Effector memory CD4-positive, alpha-beta T cell (primary cell): ENCODE measurements around the gene GFRA4.

Experiments
- DNase-seq, 3 donors: peaks; one replicate each; pipeline ENCODE4 v3.0.0-alpha.2; 2020
- H3K27ac ChIP-seq: 2 replicates; pipeline ENCODE4 v1.7.0; 2013; ENCODE audit warnings: mild to moderate bottlenecking, low read length, moderate library complexity; ENCODE audit not compliant: insufficient read depth, poor library complexity, severe bottlenecking
- H3K27me3 ChIP-seq: replicated peaks from 2 replicates; pipeline ENCODE4 v1.7.0; 2013; ENCODE audit warnings: mild to moderate bottlenecking, low read length; ENCODE audit not compliant: insufficient read depth, control insufficient read depth, poor library complexity, severe bottlenecking
- H3K36me3 ChIP-seq: 2 replicates; pipeline ENCODE4 v1.7.0; 2013; ENCODE audit warnings: mild to moderate bottlenecking, low read length, moderate library complexity; ENCODE audit not compliant: control insufficient read depth, insufficient read depth
- H3K4me1 ChIP-seq: 2 replicates; pipeline ENCODE4 v1.7.0; 2013; ENCODE audit warnings: low read length, mild to moderate bottlenecking; ENCODE audit not compliant: control insufficient read depth, insufficient read depth, poor library complexity, severe bottlenecking
- H3K4me3 ChIP-seq: 2 replicates; pipeline ENCODE4 v1.7.0; 2013; ENCODE audit warnings: low read length, low read depth, mild to moderate bottlenecking; ENCODE audit not compliant: insufficient read depth, poor library complexity, severe bottlenecking
- H3K9me3 ChIP-seq: 2 replicates; pipeline ENCODE4 v1.7.0; 2013; ENCODE audit warnings: mild to moderate bottlenecking, low read length, moderate library complexity; ENCODE audit not compliant: control insufficient read depth

GFRA4 gene

DNA sequence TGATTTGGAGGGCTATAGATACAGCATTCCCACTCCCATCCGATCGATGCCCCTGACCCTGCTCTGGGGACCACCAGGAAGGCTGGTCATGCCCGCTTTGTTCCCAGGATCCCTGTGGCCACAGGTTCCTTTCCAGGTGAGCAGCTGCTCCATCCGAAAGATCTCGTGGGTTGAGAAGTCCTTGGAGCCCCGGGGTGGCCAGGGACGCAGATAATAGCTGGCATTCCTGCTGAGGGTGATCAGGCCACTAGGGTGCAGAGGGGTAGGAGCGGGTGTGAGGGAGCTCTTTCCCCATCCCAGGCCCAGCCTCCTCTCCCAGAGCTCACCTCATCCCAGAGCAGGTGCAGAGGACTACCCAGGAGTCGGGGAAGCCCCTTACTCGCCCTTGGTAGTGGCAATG lies 11.2 kb upstream of the GFRA4 start:
- no peaks in the 10 kb centered on the region for H3K36me3 ChIP-seq
- DNase-seq = no peak
- no peak overlapping the region for H3K27ac ChIP-seq
- no peak overlapping the region for H3K4me3 ChIP-seq
- H3K27me3 ChIP-seq = peaks cover 28% of the 10 kb centered on the region
- H3K4me1 ChIP-seq = peaks cover 10% of the 10 kb centered on the region
- H3K9me3 ChIP-seq = no peaks in the 10 kb centered on the region

GRCh38 chr20:3673221-3674070 lies 10.2 kb upstream of the GFRA4 start:
- no peak overlapping the region for H3K4me3 ChIP-seq
- H3K27ac ChIP-seq = no peak overlapping the region
- no peaks in the 10 kb centered on the region for H3K36me3 ChIP-seq
- H3K9me3 ChIP-seq = no peaks in the 10 kb centered on the region
- peaks cover 28% of the 10 kb centered on the region for H3K27me3 ChIP-seq
- DNase-seq = no peak
- peaks cover 10% of the 10 kb centered on the region for H3K4me1 ChIP-seq

GRCh38 chr20:3672547-3673171 lies 9.5 kb upstream of the GFRA4 start:
- DNase-seq = no peak
- Histone ChIP-seq H3K27me3 (peaks cover 28% of the 10 kb centered on the region), H3K36me3 (no peaks in the 10 kb centered on the region), H3K9me3 (no peaks in the 10 kb centered on the region), H3K27ac (no peak overlapping the region), H3K4me3 (no peak overlapping the region), H3K4me1 (peaks cover 10% of the 10 kb centered on the region)

DNA sequence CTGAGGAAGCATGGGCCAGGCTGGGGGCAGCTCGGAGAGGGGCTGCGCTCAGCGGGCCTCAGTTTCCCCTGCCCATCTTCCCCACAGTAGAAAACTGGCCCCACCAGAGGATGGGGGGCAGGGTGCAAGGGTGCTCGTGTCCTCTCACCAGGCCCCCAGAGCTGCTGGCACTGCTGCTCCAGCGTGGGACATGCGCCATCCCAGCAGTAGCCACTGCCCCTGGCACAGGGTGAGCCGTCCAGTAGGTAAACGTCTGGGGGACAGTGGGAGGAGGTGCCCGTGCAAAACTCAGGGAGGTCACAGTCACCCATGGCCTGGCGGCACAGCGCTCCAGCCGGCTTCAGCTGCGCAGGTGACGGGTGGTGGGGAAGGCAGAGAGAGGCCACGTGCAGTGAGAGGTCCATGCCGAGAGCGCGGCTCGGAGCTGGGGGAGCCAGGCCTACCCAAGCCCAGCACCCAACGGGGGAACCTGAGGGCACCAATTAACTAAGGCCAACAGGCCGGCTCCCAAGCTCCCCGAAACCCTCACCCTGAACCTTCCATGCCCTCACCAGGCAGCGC lies 8.9 kb upstream of the GFRA4 start:
- no peaks in the 10 kb centered on the region for H3K9me3 ChIP-seq
- no peaks in the 10 kb centered on the region for H3K36me3 ChIP-seq
- peaks cover 28% of the 10 kb centered on the region for H3K27me3 ChIP-seq
- no peak for DNase-seq
- H3K4me1 ChIP-seq = peaks cover 10% of the 10 kb centered on the region
- no peak overlapping the region for H3K4me3 ChIP-seq
- H3K27ac ChIP-seq = no peak overlapping the region

DNA sequence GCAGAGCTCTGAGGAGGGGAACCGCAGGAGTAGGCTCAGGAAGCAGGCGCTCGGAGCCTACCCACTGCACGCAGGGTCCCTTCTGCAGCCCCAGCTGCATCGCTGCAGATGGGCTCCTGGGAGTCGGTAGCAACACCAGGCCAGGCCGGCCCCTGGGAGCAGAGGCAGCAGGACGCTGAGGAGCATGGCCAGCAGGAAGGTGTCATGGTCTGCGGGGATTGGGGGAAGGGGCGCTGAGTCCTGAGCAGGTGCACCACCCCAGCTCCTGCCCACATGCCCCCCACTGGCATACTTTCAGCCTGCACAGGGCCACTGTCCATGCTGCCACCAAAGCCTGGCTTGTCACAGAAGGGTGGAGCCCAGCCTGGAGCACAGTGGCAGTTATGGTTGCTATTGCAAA lies 7.7 kb upstream of the GFRA4 start:
- Histone ChIP-seq H3K27me3 (peaks cover 28% of the 10 kb centered on the region), H3K36me3 (no peaks in the 10 kb centered on the region), H3K4me1 (peaks cover 13% of the 10 kb centered on the region), H3K9me3 (no peaks in the 10 kb centered on the region), H3K4me3 (no peak overlapping the region), H3K27ac (no peak overlapping the region)
- no peak for DNase-seq

- Histone ChIP-seq H3K4me3 (no peak overlapping the region), H3K27ac (no peak overlapping the region), H3K4me1 (peaks cover 15% of the 10 kb centered on the region), H3K9me3 (no peaks in the 10 kb centered on the region), H3K36me3 (no peaks in the 10 kb centered on the region), H3K27me3 (peaks cover 24% of the 10 kb centered on the region)
- DNase-seq = no peak
Observed at GRCh38 chr20:3670511-3670910, 7.3 kb upstream of the GFRA4 start.

DNA sequence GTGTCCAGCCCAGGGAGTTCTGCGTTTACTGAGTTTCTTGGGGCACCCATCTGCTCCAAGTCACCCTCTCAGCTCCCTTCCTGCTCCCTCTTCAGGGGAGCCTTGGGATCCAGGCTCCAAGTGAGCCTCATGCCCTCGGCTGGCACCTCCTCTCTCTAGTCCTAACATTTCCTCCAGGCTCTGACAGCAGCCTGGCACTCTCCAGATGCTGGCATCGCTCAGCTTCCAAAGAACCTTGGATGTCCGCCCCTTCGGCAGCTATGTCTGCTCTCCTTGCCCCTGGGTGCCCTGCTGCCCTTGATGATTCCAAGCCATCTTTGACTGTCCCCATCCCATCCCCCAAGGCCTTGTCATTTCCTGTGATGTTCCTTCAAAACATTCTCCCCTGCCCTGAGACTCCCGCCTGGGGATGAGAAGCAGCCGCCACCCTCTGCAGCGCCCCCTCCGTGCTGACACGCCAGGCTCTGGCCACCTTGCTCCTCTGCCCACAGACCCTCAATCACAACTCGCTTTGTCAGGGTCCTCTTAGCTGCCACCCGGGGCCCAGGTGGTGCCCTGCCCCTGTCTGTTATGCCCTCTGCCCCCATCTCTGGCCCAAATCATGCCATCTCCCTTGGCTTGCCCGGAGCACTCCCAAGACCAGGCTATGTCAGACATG lies 6.6 kb upstream of the GFRA4 start:
- Histone ChIP-seq H3K4me3 (no peak overlapping the region), H3K36me3 (no peaks in the 10 kb centered on the region), H3K4me1 (peaks cover 18% of the 10 kb centered on the region), H3K27ac (no peak overlapping the region), H3K27me3 (peaks cover 19% of the 10 kb centered on the region), H3K9me3 (no peaks in the 10 kb centered on the region)
- no peak for DNase-seq

- H3K4me1 ChIP-seq = peaks cover 15% of the 10 kb centered on the region
- H3K9me3 ChIP-seq = no peaks in the 10 kb centered on the region
- H3K36me3 ChIP-seq = no peaks in the 10 kb centered on the region
- no peak overlapping the region for H3K27ac ChIP-seq
- H3K27me3 ChIP-seq = peaks cover 9% of the 10 kb centered on the region
- no peak overlapping the region for H3K4me3 ChIP-seq
- DNase-seq = no peak
Observed at GRCh38 chr20:3667434-3668037, 4.3 kb upstream of the GFRA4 start.

DNA sequence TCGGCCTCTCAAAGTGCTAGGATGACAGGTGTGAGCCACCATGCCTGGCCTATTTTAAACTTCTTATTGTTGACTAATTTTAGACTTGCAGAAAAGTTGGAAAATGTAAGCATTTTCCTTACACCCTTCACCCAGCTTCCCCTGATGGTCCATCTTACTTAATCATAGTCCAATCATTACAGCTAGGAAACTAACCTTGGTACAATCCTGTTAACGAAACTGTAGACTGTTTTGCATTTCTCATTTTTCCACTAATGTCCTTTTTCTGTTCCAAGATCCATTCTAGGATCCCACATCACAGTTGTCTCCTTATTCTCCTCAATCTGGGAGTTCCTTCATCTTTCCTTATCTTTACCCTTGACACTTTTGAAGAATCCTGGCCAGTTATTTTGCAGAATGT lies 659 bp upstream of the GFRA4 start:
- Histone ChIP-seq H3K4me1 (peaks cover 12% of the 10 kb centered on the region), H3K27ac (no peak overlapping the region), H3K36me3 (no peaks in the 10 kb centered on the region), H3K9me3 (no peaks in the 10 kb centered on the region), H3K27me3 (peaks cover 21% of the 10 kb centered on the region), H3K4me3 (no peak overlapping the region)
- no peak for DNase-seq
